ENCODE results near the gene PTPMT1.

Gene PTPMT1

GRCh38 chr11:47607380-47607779 lies 42.0 kb downstream of the PTPMT1 start:
- no peak for DNase-seq (ENCODE audit: low spot score)

- DNase-seq (ENCODE audit: low spot score): no peak
These were observed 44.3 kb downstream of the PTPMT1 start for GRCh38 chr11:47609675-47610074.

- peak; percentile 78 for DNase-seq (ENCODE audit: low spot score)
These were observed 46.0 kb downstream of the PTPMT1 start for GRCh38 chr11:47611348-47611794.

GRCh38 chr11:47615249-47615648 lies 49.9 kb downstream of the PTPMT1 start:
- DNase-seq (ENCODE audit: low spot score): no peak

DNA sequence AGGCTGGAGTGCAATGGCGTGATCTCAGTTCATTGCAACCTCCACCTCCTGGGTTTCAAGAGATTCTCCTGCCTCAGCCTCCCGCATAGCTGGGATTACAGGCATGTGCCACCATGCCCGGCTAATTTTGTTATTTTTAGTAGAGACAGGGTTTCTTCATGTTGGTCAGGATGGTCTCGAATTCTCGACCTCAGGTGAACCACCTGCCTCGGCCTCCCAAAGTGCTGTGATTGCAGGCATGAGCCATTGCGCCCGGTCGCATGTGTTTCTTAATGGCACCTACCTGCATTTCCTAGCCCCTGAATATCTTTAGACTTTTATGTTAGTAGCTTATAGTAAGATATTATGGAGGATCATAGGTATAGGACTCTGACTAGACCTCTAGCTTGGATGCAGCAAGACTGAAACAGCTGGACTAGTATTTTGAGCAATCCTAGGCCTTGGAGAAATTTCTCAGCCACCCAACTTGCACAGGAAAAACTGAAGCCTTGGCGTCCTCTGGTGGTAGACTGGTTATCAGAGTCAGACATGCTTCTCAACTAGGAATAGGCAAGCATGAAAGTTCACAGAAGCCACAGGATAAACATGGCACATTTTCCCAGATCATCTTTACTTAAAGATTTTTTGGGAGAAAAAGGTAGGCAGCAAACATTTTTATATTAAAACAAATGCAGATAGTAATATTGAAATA lies 51.5 kb downstream of the PTPMT1 start:
- DNase-seq (ENCODE audit: low spot score): peak; percentile 82

DNA sequence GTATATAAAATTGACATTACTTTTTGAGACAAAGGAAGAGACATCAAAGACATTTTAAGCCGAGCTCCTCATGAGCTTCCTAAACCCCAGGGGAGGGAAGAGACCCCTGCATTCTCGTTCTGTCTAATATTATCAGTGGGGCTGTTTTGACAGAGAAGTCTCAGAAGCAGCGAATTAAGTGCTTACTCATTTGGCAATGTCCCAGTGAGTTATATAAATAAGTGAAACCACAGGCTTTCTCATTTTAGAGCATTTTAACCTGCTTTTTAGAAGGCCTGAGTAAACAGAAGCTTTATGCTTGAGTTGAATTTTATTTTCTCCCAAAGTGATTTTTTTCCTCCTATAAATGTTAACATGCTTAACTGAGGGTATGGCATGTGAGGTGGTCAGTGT lies 52.0 kb downstream of the PTPMT1 start:
- no peak for DNase-seq (ENCODE audit: low spot score)

GRCh38 chr11:47620836-47621378 lies 55.5 kb downstream of the PTPMT1 start:
- no peak for DNase-seq (ENCODE audit: low spot score)

Measured in Ammon's horn (tissue), 1 donor.